Kidney epithelial cell (primary cell): ENCODE measurements around the gene KANTR. TPM values are rescaled to one million over a fixed set of nuclear protein-coding genes. Genes with fewer than 3 reads are reported as not detected.

ENCODE experiments used
- DNase-seq: peaks from one replicate; pipeline ENCODE4 v3.0.0-alpha.2; 2010; ENCODE audit warnings: low read depth
- H3K27me3 ChIP-seq: 2 replicates; pipeline ENCODE4 v1.6.0; 2011; ENCODE audit warnings: low read length; ENCODE audit not compliant: control insufficient read depth, insufficient read depth
- H3K36me3 ChIP-seq: 2 replicates; pipeline ENCODE4 v1.5.1; 2011; ENCODE audit warnings: low read length; ENCODE audit not compliant: control insufficient read depth, insufficient read depth
- H3K4me3 ChIP-seq: 2 replicates; pipeline ENCODE4 v1.5.1; 2011; ENCODE audit warnings: low read depth, mild to moderate bottlenecking, control low read depth, low read length
- CTCF ChIP-seq: IDR thresholded peaks from 2 replicates; pipeline ENCODE4 v1.5.1; 2011; ENCODE audit warnings: mild to moderate bottlenecking, moderate library complexity, low read length, control low read depth, inconsistent platforms; ENCODE audit not compliant: insufficient read depth, poor library complexity, severe bottlenecking
- total RNA-seq: library from RNA; depleted of rRNA; stranded (reverse); fragments of >200 nt; gene quantifications from 2 replicates; pipeline ENCODE4 v1.2.3, GENCODE V29; 2015

Gene KANTR
- total RNA-seq, 1 donor from 2014 or later = 5.0 TPM

GRCh38 chrX:53153581-53153980 lies 59.6 kb downstream of the KANTR start:
- no peaks in the 10 kb centered on the region for H3K27me3 ChIP-seq
- no peaks in the 10 kb centered on the region for H3K36me3 ChIP-seq
- TF ChIP-seq CTCF = no peak
- DNase-seq = no peak
- H3K4me3 ChIP-seq = no peak overlapping the region

GRCh38 chrX:53155512-53156206 lies 61.7 kb downstream of the KANTR start:
- Histone ChIP-seq H3K36me3 (no peaks in the 10 kb centered on the region), H3K4me3 (no peak overlapping the region), H3K27me3 (no peaks in the 10 kb centered on the region)
- no peak for TF ChIP-seq CTCF
- DNase-seq = no peak

GRCh38 chrX:53156207-53156596 lies 62.3 kb downstream of the KANTR start:
- no peak for DNase-seq
- no peaks in the 10 kb centered on the region for H3K27me3 ChIP-seq
- H3K4me3 ChIP-seq = no peak overlapping the region
- no peak for TF ChIP-seq CTCF
- no peaks in the 10 kb centered on the region for H3K36me3 ChIP-seq

GRCh38 chrX:53159184-53159583 lies 65.2 kb downstream of the KANTR start:
- no peak for DNase-seq
- Histone ChIP-seq H3K4me3 (no peak overlapping the region), H3K36me3 (no peaks in the 10 kb centered on the region), H3K27me3 (no peaks in the 10 kb centered on the region)
- no peak for TF ChIP-seq CTCF

- TF ChIP-seq CTCF = no peak
- Histone ChIP-seq H3K4me3 (no peak overlapping the region), H3K27me3 (no peaks in the 10 kb centered on the region), H3K36me3 (no peaks in the 10 kb centered on the region)
- DNase-seq = no peak
These were observed 66.5 kb downstream of the KANTR start for GRCh38 chrX:53160297-53160983.
